ENCODE results near the gene KCNMA1.

KCNMA1 gene

DNA sequence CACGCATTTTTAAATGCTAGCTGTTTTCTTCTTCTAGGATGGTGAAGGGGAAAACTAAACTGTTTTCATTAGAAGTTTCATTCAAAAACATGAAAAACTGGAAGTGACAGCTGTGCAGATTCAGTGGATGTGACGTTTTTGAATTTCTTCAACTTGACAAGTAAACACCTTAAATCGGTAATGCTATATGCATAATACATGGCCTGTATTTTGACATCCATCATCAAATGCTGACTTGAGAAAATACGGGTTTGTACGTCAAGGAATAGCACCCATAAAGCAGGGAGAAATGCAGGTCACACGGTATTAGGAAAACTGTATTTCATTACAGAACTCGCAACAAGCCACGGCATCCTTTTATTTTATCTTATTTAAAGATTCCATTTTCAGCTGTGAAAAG, 720.5 kb downstream of the KCNMA1 start:
- no peak overlapping the region for H3K4me3 ChIP-seq (ENCODE audit: low read depth in 1 of 2, low read length in 1 of 2)
- TF ChIP-seq, protein P1, sequence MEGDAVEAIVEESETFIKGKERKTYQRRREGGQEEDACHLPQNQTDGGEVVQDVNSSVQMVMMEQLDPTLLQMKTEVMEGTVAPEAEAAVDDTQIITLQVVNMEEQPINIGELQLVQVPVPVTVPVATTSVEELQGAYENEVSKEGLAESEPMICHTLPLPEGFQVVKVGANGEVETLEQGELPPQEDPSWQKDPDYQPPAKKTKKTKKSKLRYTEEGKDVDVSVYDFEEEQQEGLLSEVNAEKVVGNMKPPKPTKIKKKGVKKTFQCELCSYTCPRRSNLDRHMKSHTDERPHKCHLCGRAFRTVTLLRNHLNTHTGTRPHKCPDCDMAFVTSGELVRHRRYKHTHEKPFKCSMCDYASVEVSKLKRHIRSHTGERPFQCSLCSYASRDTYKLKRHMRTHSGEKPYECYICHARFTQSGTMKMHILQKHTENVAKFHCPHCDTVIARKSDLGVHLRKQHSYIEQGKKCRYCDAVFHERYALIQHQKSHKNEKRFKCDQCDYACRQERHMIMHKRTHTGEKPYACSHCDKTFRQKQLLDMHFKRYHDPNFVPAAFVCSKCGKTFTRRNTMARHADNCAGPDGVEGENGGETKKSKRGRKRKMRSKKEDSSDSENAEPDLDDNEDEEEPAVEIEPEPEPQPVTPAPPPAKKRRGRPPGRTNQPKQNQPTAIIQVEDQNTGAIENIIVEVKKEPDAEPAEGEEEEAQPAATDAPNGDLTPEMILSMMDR (IDR thresholded peaks at IDR 0.05), result no peak
- H3K36me3 ChIP-seq, result no peaks in the 10 kb centered on the region
- H3K4me1 ChIP-seq (ENCODE audit: control insufficient read depth in 1 of 2, insufficient read depth in 1 of 2, low read depth in 1 of 2, low read length in 1 of 2), result no peaks in the 10 kb centered on the region
- H3K9me3 ChIP-seq, result no peaks in the 10 kb centered on the region
- H3K27me3 ChIP-seq, result no peaks in the 10 kb centered on the region
- no peak overlapping the region for H3K27ac ChIP-seq

DNA sequence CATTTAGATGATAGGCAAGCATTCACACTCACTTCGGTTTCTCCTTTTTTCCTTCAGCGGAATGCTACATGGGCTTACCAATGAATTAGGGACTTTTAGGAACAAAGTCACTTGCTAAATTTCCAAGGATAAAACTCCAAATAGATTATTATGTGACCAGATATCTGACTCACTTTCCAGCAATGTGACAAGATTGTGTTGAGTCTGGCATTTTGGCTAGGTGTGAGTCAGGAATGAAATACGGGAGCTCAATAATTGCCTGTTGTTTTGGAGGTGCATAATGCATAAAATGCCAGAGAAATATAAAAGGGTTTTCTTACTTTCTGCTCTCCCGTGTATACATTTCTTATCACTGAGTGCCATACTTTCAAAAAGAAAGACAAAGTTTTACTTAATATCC, 721.1 kb downstream of the KCNMA1 start:
- Histone ChIP-seq H3K36me3 (no peaks in the 10 kb centered on the region), H3K9me3 (no peaks in the 10 kb centered on the region), H3K4me3 (ENCODE audit: low read depth in 1 of 2, low read length in 1 of 2) (no peak overlapping the region), H3K27me3 (no peaks in the 10 kb centered on the region), H3K4me1 (ENCODE audit: control insufficient read depth in 1 of 2, insufficient read depth in 1 of 2, low read depth in 1 of 2, low read length in 1 of 2) (no peaks in the 10 kb centered on the region), H3K27ac (no peak overlapping the region)
- TF ChIP-seq, protein P1 (IDR thresholded peaks at IDR 0.05), result no peak

DNA sequence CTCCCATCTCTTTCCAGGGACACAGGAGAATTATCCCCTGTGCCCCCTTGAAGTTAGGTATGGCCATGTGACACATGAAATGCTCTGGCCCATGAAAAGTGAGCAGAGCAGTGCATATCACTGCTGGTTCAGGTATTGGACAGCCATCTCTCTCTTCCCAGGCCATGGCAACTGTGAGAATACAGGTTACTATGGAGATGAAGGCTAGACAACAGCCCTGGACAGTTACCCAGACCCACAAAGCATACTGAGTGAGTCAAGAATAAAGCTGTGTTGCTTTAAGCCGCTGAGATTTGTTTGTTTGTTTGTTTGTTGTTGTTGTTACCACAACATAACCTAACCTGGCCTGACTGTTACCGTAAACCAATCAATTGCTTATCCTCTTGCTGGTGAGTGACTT, 722.3 kb downstream of the KCNMA1 start:
- Histone ChIP-seq H3K9me3 (no peaks in the 10 kb centered on the region), H3K4me1 (ENCODE audit: control insufficient read depth in 1 of 2, insufficient read depth in 1 of 2, low read depth in 1 of 2, low read length in 1 of 2) (no peaks in the 10 kb centered on the region), H3K4me3 (ENCODE audit: low read depth in 1 of 2, low read length in 1 of 2) (no peak overlapping the region), H3K27ac (no peak overlapping the region), H3K36me3 (no peaks in the 10 kb centered on the region), H3K27me3 (no peaks in the 10 kb centered on the region)
- TF ChIP-seq, protein P1 (IDR thresholded peaks at IDR 0.05), result no peak

DNA sequence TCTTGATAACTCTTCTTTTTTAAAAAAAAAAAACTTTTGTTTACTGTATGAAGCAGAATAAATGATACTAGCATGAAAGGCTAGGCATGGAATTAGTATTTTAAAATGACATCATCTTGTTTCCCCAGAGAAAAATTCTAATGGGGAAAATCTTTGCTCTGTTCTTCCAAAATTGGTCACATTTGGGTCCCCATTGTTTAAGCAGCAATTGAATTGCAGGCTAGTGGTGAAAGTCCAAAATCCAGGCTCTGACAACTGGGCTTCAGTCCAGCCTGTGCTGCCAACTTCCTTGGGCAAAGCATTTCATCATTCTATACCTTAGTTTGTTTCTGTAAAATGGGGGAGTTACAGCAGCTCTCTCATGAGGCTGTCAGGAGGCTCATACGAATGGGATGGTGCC, 726.4 kb downstream of the KCNMA1 start:
- Histone ChIP-seq H3K4me3 (ENCODE audit: low read depth in 1 of 2, low read length in 1 of 2) (no peak overlapping the region), H3K27me3 (no peaks in the 10 kb centered on the region), H3K36me3 (no peaks in the 10 kb centered on the region), H3K27ac (no peak overlapping the region), H3K9me3 (no peaks in the 10 kb centered on the region), H3K4me1 (ENCODE audit: control insufficient read depth in 1 of 2, insufficient read depth in 1 of 2, low read depth in 1 of 2, low read length in 1 of 2) (no peaks in the 10 kb centered on the region)
- TF ChIP-seq, protein P1 (IDR thresholded peaks at IDR 0.05), result no peak

DNA sequence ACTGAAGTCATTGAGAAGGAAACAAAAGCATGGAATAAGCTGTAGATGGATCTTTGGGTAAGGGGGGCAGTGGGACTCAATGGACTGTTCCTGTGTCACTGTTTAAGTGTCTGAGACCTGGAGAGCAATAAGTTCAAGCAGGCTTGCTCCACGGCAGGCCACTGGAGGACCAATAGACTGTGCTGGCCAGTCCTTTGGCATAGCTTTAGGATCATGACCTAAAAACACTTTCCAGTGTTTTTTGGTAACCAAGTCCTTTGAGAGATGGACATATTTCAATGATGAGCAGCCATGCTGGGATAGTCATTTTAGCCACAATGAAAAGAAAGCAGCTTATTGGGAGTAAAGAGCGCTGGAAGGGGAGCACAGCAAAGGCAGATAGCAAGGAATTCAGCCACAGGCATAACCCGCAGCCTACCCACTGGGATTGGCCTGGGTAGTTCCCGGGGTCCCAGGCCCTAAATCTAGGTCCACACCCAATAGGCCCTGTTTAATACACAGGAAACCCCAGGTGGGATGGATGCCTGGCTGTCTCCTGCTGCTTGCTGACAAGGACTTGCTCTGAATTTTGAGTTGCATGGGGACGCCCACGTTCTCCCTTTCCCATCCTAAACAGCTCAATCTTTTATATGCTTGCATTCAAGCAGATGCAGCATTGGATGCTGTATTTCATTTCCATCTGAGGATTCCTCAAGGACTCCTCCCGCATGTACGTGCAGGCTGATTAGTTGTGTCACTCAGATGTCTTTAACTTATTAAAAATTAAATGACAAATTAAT, 727.2 kb downstream of the KCNMA1 start:
- TF ChIP-seq, protein P1 (IDR thresholded peaks at IDR 0.05), result no peak
- H3K9me3 ChIP-seq, result no peaks in the 10 kb centered on the region

More for the DNA sequence above, 727.2 kb downstream of the KCNMA1 start:
- Histone ChIP-seq H3K36me3 (no peaks in the 10 kb centered on the region), H3K4me1 (ENCODE audit: control insufficient read depth in 1 of 2, insufficient read depth in 1 of 2, low read depth in 1 of 2, low read length in 1 of 2) (no peaks in the 10 kb centered on the region), H3K27me3 (no peaks in the 10 kb centered on the region), H3K4me3 (ENCODE audit: low read depth in 1 of 2, low read length in 1 of 2) (no peak overlapping the region), H3K27ac (no peak overlapping the region)
